Measurements from ENCODE around the gene RHEB. TPM values are rescaled to one million over a fixed set of nuclear protein-coding genes. Genes with fewer than 3 reads are reported as not detected.

The RHEB gene
- total and polyA plus RNA-seq, 2 of the 4 experiments (the other 2 are of a cell fraction): 19.7 to 67.2 TPM

DNA sequence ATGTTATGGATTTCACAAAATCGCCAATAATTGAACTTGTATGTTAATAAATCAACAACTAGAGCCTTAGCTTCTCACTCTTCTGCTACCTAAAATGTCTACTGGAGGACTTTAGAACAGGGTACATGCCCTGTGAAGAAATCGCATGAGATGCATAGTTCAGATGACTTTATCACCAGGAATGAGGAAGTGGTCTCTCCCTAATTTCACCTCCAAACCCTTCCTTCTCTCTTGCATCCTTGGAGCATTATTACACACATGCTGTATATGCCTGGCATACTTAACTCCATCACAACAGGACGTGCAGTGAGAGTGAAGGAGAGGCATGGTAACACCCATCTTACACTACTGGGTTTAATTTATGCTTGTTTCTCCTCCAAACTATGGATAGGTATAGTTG is 27.8 kb downstream of the RHEB start:
- Histone ChIP-seq H2BK15ac (ENCODE audit: low read depth, low read length) (no peak overlapping the region), H3K9me3 (ENCODE audit: control insufficient read depth, insufficient read depth, low read length) (no peaks in the 10 kb centered on the region), H3K18ac (ENCODE audit: low read depth, low read length) (no peak overlapping the region), H3K9me1 (ENCODE audit: insufficient read depth, low read length) (peaks cover 9% of the 10 kb centered on the region), H3K36me3 (ENCODE audit: control insufficient read depth, insufficient read depth, low read length) (peaks cover 15% of the 10 kb centered on the region), H2AK9ac (replicated peaks; ENCODE audit: low read depth, low read length, poor library complexity) (no peak overlapping the region), H2AFZ (replicated peaks; ENCODE audit: low read length, poor library complexity) (no peak overlapping the region), H3K4ac (ENCODE audit: low read depth, low read length) (no peak overlapping the region), H4K8ac (ENCODE audit: low read depth in 2 of 2, low read length in 2 of 2) (peak overlapping the region in 1 of 2 experiments; percentile 55; a peak in 2 of 4 replicates), H3K14ac (replicated peaks; ENCODE audit: low read depth, low read length) (no peak overlapping the region), H3K4me1 (ENCODE audit: control insufficient read depth, insufficient read depth, low read length) (peaks cover 13% of the 10 kb centered on the region), H2BK20ac (ENCODE audit: low read depth, low read length) (no peak overlapping the region), H4K91ac (ENCODE audit: insufficient read depth, low read depth, low read length) (0 out of 2 replicates have a peak overlapping the region, but pooled peaks have one; percentile 35), H3K9ac (ENCODE audit: low read depth, low read length) (no peak overlapping the region), H3K79me1 (ENCODE audit: low read depth in 1 of 2, low read length in 2 of 2) (peaks cover 10 to 71% of the 10 kb centered on the region in 2 experiments), H2AK5ac (ENCODE audit: low read depth, low read length) (peak overlapping the region; percentile 61; the same call in 1 of the 2 replicates), H2BK5ac (ENCODE audit: low read depth, low read length, poor library complexity, severe bottlenecking) (peak overlapping the region; percentile 52), H3K4me3 (ENCODE audit: insufficient read depth, low read depth, low read length) (no peak overlapping the region), H3K4me2 (ENCODE audit: low read depth, low read length) (no peak overlapping the region; the same call in 1 of the 2 replicates), H4K5ac (ENCODE audit: low read depth, low read length) (no peak overlapping the region), H3K23ac (ENCODE audit: low read depth, low read length) (peak overlapping the region; percentile 33; the same call in 1 of the 2 replicates), H3K27me3 (ENCODE audit: control insufficient read depth, insufficient read depth, low read length) (no peaks in the 10 kb centered on the region), H4K20me1 (ENCODE audit: insufficient read depth, low read length) (peaks cover 42% of the 10 kb centered on the region), H3K56ac (ENCODE audit: extremely low read depth, insufficient read depth, low read length) (no peak overlapping the region), H2BK120ac (ENCODE audit: low read depth, low read length) (no peak overlapping the region), H3K27ac (ENCODE audit: insufficient read depth, low read length) (no peak overlapping the region)
- no CpG with 5 or more reads among the region's 3 CpGs for WGBS, 2 experiments (ENCODE audit: extremely low coverage in 2 of 2, insufficient read length in 1 of 2)
- ChIA-PET CTCF (interaction anchor here (1.6 kb wide), 1 partner anchor 16 kb away, joined by 4 read pairs; no protein-coding TSS in a partner anchor), POLR2A (ENCODE audit: unreplicated experiment) (no interaction called here)
- dilution Hi-C loops (cut with HindIII; ENCODE audit: low sequenced_read_pairs, unreplicated experiment): no loop called here
- intact Hi-C loops (cut with micrococcal nuclease): loop anchor here (2.0 kb wide), 1 partner anchor 13 kb away; no protein-coding TSS in a partner anchor
- TF ChIP-seq RAD21 (IDR thresholded peaks at IDR 0.05; ENCODE audit: low read length) (no peak), NFE2L2 (IDR thresholded peaks at IDR 0.05; ENCODE audit: low read depth, low read length) (no peak), RCOR1 (IDR thresholded peaks at IDR 0.05; ENCODE audit: insufficient replicate concordance, low read length) (no peak), FOS (IDR thresholded peaks at IDR 0.05; ENCODE audit: low read depth, low read length) (0 out of 2 replicates have a peak, but pooled peaks have one; percentile 4), MAFK (IDR thresholded peaks at IDR 0.05; ENCODE audit: low read depth, low read length) (no peak), MAZ (IDR thresholded peaks at IDR 0.05; ENCODE audit: borderline replicate concordance, low read depth, low read length) (no peak), MXI1 (IDR thresholded peaks at IDR 0.05; ENCODE audit: borderline replicate concordance, low read depth, low read length) (0 out of 2 replicates have a peak, but pooled peaks have one; percentile 36), RFX5 (IDR thresholded peaks at IDR 0.05; ENCODE audit: low read depth, low read length) (no peak), POLR2A (IDR thresholded peaks at IDR 0.05; ENCODE audit: low read depth, low read length) (no peak), SMC3 (IDR thresholded peaks at IDR 0.05; ENCODE audit: low read depth, low read length) (no peak), BHLHE40 (IDR thresholded peaks at IDR 0.05; ENCODE audit: low read depth, low read length) (no peak), CEBPB (IDR thresholded peaks at IDR 0.05; ENCODE audit: low read depth, low read length) (peak; percentile 75), CHD1 (IDR thresholded peaks at IDR 0.05; ENCODE audit: low read depth, low read length) (no peak), USF2 (IDR thresholded peaks at IDR 0.05; ENCODE audit: low read depth, low read length) (no peak)
- TF ChIP-seq, protein P1, sequence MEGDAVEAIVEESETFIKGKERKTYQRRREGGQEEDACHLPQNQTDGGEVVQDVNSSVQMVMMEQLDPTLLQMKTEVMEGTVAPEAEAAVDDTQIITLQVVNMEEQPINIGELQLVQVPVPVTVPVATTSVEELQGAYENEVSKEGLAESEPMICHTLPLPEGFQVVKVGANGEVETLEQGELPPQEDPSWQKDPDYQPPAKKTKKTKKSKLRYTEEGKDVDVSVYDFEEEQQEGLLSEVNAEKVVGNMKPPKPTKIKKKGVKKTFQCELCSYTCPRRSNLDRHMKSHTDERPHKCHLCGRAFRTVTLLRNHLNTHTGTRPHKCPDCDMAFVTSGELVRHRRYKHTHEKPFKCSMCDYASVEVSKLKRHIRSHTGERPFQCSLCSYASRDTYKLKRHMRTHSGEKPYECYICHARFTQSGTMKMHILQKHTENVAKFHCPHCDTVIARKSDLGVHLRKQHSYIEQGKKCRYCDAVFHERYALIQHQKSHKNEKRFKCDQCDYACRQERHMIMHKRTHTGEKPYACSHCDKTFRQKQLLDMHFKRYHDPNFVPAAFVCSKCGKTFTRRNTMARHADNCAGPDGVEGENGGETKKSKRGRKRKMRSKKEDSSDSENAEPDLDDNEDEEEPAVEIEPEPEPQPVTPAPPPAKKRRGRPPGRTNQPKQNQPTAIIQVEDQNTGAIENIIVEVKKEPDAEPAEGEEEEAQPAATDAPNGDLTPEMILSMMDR (conservative IDR thresholded peaks at IDR 0.05; ENCODE audit: low read depth, low read length): no peak
- TF ChIP-seq, protein P2, sequence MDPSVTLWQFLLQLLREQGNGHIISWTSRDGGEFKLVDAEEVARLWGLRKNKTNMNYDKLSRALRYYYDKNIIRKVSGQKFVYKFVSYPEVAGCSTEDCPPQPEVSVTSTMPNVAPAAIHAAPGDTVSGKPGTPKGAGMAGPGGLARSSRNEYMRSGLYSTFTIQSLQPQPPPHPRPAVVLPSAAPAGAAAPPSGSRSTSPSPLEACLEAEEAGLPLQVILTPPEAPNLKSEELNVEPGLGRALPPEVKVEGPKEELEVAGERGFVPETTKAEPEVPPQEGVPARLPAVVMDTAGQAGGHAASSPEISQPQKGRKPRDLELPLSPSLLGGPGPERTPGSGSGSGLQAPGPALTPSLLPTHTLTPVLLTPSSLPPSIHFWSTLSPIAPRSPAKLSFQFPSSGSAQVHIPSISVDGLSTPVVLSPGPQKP (IDR thresholded peaks at IDR 0.05; ENCODE audit: borderline replicate concordance, low read depth, low read length): no peak
- BruUV-seq (replicated peaks): no TSS peak
- peak; percentile 73 for ATAC-seq (ENCODE audit: low read depth)
- peak; percentile 90 for DNase-seq
- in situ Hi-C loops (cut with MboI; ENCODE audit: low sequenced_read_pairs): no loop called here
